ENCODE results near the gene GPHA2.

GPHA2 gene

DNA sequence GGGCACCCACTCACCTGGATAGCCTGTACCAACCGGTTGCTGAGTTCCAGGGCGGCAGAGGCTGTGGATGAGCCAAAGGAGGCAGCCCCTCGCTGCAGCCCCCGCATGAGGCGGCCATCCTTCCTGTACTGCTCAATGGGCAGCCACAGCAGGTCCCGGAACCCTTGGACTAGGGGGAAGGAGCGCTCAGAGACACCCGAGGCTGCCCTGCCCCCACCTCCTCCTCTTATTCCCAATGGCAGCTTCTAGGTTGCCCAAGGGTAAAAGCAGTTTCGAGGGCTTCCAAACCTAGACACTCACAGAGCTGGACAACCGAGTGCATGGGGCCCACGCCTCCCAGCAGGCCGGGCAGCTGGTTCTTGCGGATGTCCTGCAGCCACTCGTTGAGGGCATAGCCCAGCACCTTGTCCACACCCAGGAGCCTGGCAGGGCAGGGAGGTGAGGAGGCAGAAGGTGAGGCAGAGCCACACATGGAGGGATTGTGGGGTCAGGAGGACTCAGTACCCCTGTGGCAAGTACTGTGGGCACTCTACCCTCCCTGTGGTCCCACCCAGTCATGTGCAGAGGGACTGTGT lies 39.2 kb downstream of the GPHA2 start:
- DNase-seq (ENCODE audit: insufficient read length, low spot score) = no peak
- no peak for TF ChIP-seq CTCF (IDR thresholded peaks at IDR 0.05; ENCODE audit: insufficient read depth, missing control alignments)
- FAIRE-seq = no peak

DNA sequence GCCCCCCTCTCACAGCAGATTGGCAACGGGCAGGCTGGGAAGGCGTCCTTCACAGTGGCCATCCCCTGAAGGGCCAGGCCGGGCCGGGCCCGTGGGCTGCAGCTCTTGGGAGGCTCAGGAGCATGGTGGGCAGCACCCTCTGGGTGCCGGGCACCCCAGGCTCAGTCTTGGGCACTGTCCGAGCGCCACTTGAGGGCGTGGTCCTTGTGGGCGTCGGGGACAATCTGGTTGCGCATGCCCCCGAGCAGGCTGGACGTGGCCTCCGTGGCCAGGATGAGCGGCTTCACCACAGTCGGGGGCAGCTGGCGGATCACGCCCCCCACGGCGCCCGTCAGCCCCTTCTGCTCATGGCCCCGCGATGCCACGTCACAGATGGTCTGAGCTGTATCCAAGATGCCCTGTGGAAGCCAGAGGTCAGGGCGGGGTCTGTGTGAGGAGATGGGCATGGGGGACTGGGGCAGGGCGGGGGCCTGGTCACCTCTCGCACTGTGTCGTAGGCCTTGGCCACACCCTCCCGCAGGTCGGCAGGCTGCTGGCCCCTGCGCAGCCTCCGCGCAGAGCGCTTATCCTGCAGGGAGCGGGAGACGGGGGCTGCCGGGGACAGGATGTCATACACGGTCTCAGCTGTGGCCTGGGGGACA lies 40.8 kb downstream of the GPHA2 start:
- DNase-seq (ENCODE audit: insufficient read length, low spot score) (no peak), FAIRE-seq (no peak)
- no peak for TF ChIP-seq CTCF (IDR thresholded peaks at IDR 0.05; ENCODE audit: insufficient read depth, missing control alignments)

DNA sequence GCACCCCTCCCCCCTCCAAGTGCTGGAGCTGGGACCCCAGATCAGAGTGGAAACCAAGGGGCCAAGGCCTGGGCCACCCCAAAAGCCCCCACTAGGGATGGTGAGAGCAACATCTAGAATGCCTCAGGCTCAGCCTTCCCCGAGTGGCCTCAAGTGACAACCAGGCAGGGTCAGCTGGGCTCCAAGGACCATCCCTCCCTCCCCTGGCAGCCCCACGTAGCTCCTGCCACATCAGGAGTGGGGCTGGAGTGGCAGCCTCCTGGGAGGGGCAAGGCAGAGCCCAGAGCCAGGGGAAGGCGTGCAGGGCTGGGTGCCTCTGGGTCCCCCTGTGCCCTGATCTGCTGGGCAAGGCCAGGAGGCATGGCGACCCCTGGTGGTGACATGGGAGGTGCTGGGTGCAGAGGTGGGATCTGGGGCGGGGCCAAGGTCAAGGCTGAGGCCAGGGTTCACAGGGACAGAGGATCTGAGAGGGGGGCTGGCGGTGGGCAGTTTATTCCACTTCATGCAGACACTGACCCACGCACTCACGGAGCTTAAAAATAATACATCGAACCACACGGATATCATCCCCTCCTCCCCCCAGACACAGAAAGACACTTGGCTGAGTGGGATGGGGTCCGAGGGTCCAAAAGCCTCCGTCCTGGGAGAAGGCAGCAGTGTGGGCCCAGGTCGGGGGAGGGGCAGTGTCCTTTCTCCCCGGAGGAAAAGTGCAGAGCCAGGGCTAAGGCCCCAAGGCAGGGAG lies 41.5 kb downstream of the GPHA2 start:
- peak; percentile 95 for DNase-seq (ENCODE audit: insufficient read length, low spot score)
- TF ChIP-seq CTCF (IDR thresholded peaks at IDR 0.05; ENCODE audit: insufficient read depth, missing control alignments) = peak; percentile 76
- no peak for FAIRE-seq

DNA sequence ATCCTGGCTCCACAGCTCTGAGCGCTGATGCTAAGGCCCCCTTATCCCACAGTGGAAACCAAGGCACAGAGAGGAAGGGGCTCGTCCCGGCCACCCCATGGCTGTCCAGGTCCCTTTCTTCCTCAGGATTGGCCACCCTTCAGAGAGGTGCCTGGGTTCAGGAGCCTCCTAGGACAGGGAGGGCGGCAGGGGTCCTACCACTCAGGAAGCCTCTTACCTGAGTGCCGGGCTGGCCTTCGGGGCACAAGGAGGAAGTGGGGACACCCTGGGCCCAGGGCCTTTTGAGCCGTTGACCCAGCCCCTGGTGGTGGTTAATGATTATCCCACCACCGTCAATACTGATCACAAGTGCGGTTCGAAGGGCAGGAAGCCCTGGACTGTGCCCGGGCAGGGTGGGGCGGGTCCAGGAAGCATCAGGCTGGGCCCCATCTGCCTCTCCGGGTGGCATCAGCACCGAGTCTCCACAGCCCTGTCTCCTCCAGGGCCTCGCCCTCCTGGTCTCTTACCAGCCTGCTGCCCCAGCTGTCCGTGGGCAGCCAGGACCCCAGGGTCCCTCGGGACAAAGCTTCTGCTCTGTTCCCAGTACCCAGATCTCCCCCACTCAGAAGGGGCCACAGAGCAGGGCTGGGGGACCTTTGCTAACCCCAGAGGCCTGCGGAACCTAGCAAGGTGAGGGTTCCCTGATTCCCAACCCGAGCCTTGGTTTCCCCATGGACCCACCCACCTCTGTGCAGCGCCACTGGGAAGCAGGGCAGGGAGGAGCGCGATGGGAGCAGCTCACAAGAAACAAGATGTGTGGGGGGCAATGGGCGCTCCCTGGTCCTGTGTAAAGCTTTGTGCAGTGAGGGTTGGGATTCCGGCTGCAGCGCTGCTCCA lies 42.3 kb downstream of the GPHA2 start:
- no peak for DNase-seq (ENCODE audit: insufficient read length, low spot score)
- TF ChIP-seq CTCF (IDR thresholded peaks at IDR 0.05; ENCODE audit: insufficient read depth, missing control alignments) = no peak
- FAIRE-seq = no peak

- TF ChIP-seq CTCF (IDR thresholded peaks at IDR 0.05; ENCODE audit: insufficient read depth, missing control alignments) = no peak
- FAIRE-seq (no peak), DNase-seq (ENCODE audit: insufficient read length, low spot score) (no peak)
These were observed 42.9 kb downstream of the GPHA2 start for GRCh38 chr11:64892838-64893193.

DNA sequence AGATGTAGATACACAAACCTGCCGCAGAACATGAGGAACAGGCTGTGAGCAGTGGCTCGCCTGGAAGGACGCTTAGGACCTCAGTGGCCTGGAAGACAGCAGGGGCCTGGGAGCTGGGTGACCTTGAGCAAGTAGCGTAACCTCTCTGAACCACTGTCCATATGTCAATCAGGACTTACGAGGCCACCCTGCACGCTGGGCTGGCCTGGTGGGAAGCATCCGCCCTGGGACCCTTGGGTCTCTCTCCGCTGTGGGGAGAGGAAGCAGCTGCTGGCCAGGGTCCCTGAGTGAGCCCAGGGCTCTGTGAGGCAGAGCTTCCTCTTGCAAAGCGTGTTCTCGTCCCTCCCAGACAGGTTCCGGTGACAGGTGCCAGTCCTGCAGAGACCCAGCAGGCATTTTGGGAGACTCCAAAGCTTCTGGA lies 43.3 kb downstream of the GPHA2 start:
- FAIRE-seq (no peak), DNase-seq (ENCODE audit: insufficient read length, low spot score) (no peak)
- TF ChIP-seq CTCF (IDR thresholded peaks at IDR 0.05; ENCODE audit: insufficient read depth, missing control alignments) = no peak

All from D721Med (cell line).